ENCODE results near the gene EOMES.

EOMES gene

GRCh38 chr3:27726240-27726639 lies 4.1 kb upstream of the EOMES start:
- TF ChIP-seq ZFX (IDR thresholded peaks at IDR 0.05) (no peak), CTCF (conservative IDR thresholded peaks at IDR 0.05) (no peak)
- no peak overlapping the region for H3K27ac ChIP-seq

- no peak overlapping the region for H3K27ac ChIP-seq
- TF ChIP-seq CTCF (conservative IDR thresholded peaks at IDR 0.05) (no peak), ZFX (IDR thresholded peaks at IDR 0.05) (no peak)
These were observed 2.5 kb upstream of the EOMES start for GRCh38 chr3:27724459-27725197.

- TF ChIP-seq ZFX (IDR thresholded peaks at IDR 0.05) (no peak), CTCF (conservative IDR thresholded peaks at IDR 0.05) (no peak)
- H3K27ac ChIP-seq: no peak overlapping the region
These were observed 1.8 kb upstream of the EOMES start for GRCh38 chr3:27723815-27724458.

GRCh38 chr3:27723456-27723814 lies 1.3 kb upstream of the EOMES start:
- TF ChIP-seq ZFX (IDR thresholded peaks at IDR 0.05): no peak
- TF ChIP-seq CTCF (conservative IDR thresholded peaks at IDR 0.05): no peak
- H3K27ac ChIP-seq: no peak overlapping the region

GRCh38 chr3:27723001-27723445 lies 900 bp upstream of the EOMES start:
- no peak overlapping the region for H3K27ac ChIP-seq
- TF ChIP-seq ZFX (IDR thresholded peaks at IDR 0.05): no peak
- TF ChIP-seq CTCF (conservative IDR thresholded peaks at IDR 0.05): no peak

GRCh38 chr3:27720899-27721716 lies 1.0 kb downstream of the EOMES start:
- no peak overlapping the region; the same call in 1 of the 2 replicates for H3K27ac ChIP-seq
- TF ChIP-seq CTCF (conservative IDR thresholded peaks at IDR 0.05): no peak
